GM12891 (cell line): Measurements from ENCODE around the gene RPL4.
"Not testable (repeated sequence)": the region's sequence is repeated elsewhere in the genome, so short reads cannot be mapped to it uniquely, and the experiment has no call there.

Source experiments
- DNase-seq: peaks from one replicate; pipeline ENCODE4 v3.0.0; 2011; ENCODE audit warnings: low spot score; ENCODE audit not compliant: insufficient read length
- FAIRE-seq: peaks from 2 replicates; lab custom pipeline; 2011; peaks lifted over from hg19 to GRCh38; lab: Jason Lieb, UNC
- PAX5 ChIP-seq: IDR thresholded peaks from 2 replicates; pipeline ENCODE4 v1.6.1; 2011; ENCODE audit warnings: low read length, moderate library complexity, mild to moderate bottlenecking; ENCODE audit not compliant: insufficient read depth, severe bottlenecking
- POLR2A ChIP-seq: IDR thresholded peaks from 2 replicates; pipeline ENCODE4 v1.6.1; 2011; ENCODE audit warnings: low read depth, low read length, control low read depth
- POLR2AphosphoS5 ChIP-seq: IDR thresholded peaks from 2 replicates; pipeline ENCODE4 v1.6.1; 2011; ENCODE audit warnings: low read depth, low read length, control low read depth
- POU2F2 ChIP-seq: IDR thresholded peaks from 2 replicates; pipeline ENCODE4 v1.6.1; 2011; ENCODE audit warnings: low read depth, mild to moderate bottlenecking, control low read depth, low read length, moderate library complexity
- SPI1 ChIP-seq: IDR thresholded peaks from 2 replicates; pipeline ENCODE4 v1.6.1; 2011; ENCODE audit warnings: low read depth, low read length, control low read depth
- TAF1 ChIP-seq: IDR thresholded peaks from 2 replicates; pipeline ENCODE4 v1.6.1; 2011; ENCODE audit warnings: low read depth, low read length, control low read depth

Gene RPL4

DNA sequence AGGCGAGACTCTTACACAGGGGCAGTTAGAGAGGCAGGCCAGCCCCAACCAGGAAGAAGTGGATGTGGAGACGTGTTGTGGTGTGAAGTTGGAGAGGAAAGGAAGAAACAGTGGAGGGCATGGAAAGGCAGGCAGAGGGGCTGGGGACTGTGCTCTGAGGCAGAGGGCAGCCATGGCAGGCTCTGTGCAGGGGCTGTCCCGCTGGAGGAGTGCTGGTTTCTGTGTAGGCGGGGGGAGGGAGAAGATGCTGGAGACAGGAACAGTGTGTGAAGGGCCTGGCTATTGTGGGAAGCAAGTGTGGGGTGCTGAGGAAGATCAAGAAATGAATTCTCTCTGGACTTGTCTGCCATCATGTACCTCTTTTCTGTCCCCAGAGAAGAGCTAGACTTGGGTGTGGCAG lies 28.1 kb downstream of the RPL4 start:
- no peak for FAIRE-seq
- no peak for TF ChIP-seq SPI1
- TF ChIP-seq TAF1 = no peak
- DNase-seq = no peak

GRCh38 chr15:66474963-66475362 lies 29.7 kb downstream of the RPL4 start:
- TF ChIP-seq POU2F2 (no peak), SPI1 (no peak), TAF1 (no peak), POLR2AphosphoS5 (no peak), POLR2A (no peak)
- FAIRE-seq (no peak), DNase-seq (no peak)

GRCh38 chr15:66474135-66474534 lies 30.5 kb downstream of the RPL4 start:
- no peak for TF ChIP-seq SPI1
- TF ChIP-seq PAX5 = no peak
- TF ChIP-seq POLR2AphosphoS5 = no peak
- no peak for TF ChIP-seq TAF1
- TF ChIP-seq POU2F2 = no peak
- no peak for TF ChIP-seq POLR2A
- DNase-seq (no peak), FAIRE-seq (no peak)

DNA sequence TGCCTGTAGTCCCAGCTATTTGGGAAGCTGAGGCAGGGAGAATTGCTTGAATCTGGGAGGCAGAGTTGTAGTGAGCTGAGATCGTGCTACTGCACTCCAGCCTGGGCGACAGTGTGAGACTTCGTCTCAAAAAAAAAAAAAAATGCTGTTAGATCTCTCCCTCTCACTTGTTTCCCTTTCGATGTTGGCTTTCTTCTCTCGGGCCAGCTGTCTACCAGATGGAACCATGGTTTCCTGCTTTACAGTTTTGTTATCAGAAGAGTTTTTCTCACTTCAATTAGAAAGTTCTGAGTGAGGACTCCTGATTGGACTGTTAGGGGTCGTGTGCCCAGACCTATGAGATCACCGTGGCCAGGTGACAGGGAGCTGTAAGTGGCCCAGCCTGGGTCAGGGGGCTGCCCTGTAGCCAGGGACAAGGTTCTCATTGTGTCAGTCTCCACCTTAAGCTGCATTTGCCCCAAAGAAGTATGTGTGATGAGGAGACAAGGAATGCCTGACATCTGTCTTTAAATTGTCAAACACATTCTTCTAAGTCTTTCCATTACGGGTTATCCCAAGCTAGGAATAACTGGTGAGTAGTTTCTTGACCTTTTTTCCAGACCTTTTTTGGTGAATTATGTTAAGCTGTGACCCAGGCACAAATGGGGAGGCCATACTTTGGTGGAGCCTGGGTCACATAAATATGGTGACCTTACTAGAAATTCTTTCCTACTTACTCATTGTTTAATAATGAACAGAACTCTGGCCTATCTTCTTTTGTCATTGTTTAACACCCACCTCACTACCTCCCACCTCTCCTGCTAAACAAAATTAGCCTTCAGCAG lies 32.3 kb downstream of the RPL4 start:
- DNase-seq = peak; percentile 55
- TF ChIP-seq POU2F2 (no peak), TAF1 (no peak), PAX5 (no peak), POLR2AphosphoS5 (no peak), SPI1 (no peak), POLR2A (no peak)
- peak; percentile 69 for FAIRE-seq

- DNase-seq, FAIRE-seq: not testable (repeated sequence)
Measured at GRCh38 chr15:66470825-66471224, 33.8 kb downstream of the RPL4 start.

GRCh38 chr15:66467162-66468040 lies 37.3 kb downstream of the RPL4 start:
- peak; percentile 69 for FAIRE-seq
- not testable (repeated sequence) for DNase-seq

DNA sequence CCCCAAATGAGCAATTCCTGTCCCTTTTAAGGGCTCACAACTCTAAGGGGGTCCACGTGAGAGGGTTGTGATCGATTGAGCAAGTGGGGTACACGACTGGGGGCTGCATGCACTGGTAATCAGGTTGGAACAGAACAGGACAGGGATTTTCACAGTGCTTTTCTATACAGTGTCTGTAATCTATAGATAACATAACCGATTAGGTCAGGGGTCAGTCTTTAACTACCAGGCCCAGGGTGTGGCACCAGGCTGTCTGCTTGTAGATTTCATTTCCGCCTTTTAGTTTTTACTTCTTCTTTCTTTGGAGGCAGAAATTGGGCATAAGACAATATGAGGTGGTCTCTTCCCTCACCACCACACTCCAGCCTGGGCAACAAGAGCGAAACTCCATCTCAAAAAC lies 39.4 kb downstream of the RPL4 start:
- DNase-seq = not testable (repeated sequence)

DNA sequence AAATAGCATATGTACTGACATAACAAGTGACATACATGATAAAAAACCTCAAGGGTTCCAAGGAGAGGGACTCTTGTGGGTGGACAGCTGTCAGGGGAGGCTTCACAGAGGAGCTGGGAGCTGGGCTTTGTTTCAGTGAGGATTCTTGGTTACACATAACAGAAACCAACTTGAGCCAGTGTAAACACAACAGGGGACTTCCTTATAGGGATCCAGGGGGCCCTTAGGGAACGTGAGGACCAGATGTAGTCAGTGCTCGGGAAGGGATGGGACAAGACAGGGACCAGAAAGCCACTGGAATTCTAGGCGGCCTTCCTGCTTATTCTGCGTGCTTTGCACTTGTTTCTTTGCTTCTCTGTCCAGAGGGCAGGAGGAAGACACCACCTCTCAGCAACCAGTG lies 42.0 kb downstream of the RPL4 start:
- DNase-seq (no peak), FAIRE-seq (no peak)
- no peak for TF ChIP-seq POLR2A
- TF ChIP-seq PAX5 = no peak
- no peak for TF ChIP-seq SPI1
- TF ChIP-seq POLR2AphosphoS5 = no peak
- no peak for TF ChIP-seq TAF1
- TF ChIP-seq POU2F2 = no peak

More for the DNA sequence above, 39.4 kb downstream of the RPL4 start:
- FAIRE-seq = not testable (repeated sequence)

- no peak for FAIRE-seq
- no peak for TF ChIP-seq PAX5
- no peak for TF ChIP-seq POU2F2
- TF ChIP-seq TAF1 = no peak
- TF ChIP-seq POLR2AphosphoS5 = no peak
- TF ChIP-seq POLR2A = no peak
- TF ChIP-seq SPI1 = no peak
- DNase-seq = no peak
Measured at GRCh38 chr15:66461917-66462316, 42.7 kb downstream of the RPL4 start.

GRCh38 chr15:66461294-66461693 lies 43.4 kb downstream of the RPL4 start:
- FAIRE-seq, DNase-seq: not testable (repeated sequence)
